GM10266 (cell line): ENCODE data around the gene TRRAP.
"Not testable (repeated sequence)": the region's sequence is repeated elsewhere in the genome, so short reads cannot be mapped to it uniquely, and the experiment has no call there.

Experiments
- DNase-seq: peaks from one replicate; pipeline ENCODE4 v3.0.0; 2012; ENCODE audit errors: extremely low spot score
- TF ChIP-seq, protein P1 (sequence below): IDR thresholded peaks from 2 replicates; pipeline ENCODE4 v1.5.1; 2012; ENCODE audit warnings: mild to moderate bottlenecking, low read depth; ENCODE audit not compliant: control insufficient read depth, insufficient read depth; ENCODE audit errors: missing control alignments

The TRRAP gene

DNA sequence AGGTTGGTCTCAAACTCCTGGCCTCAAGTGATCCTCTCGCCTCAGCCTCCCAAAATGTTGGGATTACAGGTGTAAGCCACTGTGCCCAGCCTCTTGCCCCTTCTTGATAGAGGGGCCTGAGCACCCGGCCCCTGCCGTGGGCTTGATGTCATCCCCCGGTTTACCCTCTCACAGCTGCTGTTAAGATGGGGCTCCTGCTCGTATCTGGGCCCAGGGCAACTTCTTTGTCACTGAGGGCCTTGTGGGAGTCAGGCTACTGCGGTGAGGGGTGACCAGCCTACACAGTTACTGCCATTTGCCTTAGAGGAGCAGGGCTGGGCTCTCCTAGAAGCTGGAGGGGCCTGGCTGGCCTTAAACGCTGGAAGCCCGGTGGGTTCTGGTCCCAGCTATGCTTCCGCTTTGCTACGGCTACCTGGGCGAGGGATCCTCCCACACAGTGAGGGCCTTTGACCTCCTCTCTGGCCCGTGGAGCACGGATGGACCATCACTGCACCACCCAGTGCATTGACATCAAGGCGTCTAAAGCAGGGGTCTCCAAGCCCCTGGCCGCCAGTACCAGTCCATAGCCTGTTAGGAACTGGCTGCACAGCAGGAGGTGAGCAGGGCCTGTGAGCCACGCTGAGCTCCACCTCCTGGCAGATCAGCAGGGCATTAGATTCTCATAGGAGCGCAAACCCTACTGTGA lies 7.4 kb upstream of the TRRAP start:
- no peak for DNase-seq
- TF ChIP-seq, protein P1, sequence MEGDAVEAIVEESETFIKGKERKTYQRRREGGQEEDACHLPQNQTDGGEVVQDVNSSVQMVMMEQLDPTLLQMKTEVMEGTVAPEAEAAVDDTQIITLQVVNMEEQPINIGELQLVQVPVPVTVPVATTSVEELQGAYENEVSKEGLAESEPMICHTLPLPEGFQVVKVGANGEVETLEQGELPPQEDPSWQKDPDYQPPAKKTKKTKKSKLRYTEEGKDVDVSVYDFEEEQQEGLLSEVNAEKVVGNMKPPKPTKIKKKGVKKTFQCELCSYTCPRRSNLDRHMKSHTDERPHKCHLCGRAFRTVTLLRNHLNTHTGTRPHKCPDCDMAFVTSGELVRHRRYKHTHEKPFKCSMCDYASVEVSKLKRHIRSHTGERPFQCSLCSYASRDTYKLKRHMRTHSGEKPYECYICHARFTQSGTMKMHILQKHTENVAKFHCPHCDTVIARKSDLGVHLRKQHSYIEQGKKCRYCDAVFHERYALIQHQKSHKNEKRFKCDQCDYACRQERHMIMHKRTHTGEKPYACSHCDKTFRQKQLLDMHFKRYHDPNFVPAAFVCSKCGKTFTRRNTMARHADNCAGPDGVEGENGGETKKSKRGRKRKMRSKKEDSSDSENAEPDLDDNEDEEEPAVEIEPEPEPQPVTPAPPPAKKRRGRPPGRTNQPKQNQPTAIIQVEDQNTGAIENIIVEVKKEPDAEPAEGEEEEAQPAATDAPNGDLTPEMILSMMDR, result no peak

DNA sequence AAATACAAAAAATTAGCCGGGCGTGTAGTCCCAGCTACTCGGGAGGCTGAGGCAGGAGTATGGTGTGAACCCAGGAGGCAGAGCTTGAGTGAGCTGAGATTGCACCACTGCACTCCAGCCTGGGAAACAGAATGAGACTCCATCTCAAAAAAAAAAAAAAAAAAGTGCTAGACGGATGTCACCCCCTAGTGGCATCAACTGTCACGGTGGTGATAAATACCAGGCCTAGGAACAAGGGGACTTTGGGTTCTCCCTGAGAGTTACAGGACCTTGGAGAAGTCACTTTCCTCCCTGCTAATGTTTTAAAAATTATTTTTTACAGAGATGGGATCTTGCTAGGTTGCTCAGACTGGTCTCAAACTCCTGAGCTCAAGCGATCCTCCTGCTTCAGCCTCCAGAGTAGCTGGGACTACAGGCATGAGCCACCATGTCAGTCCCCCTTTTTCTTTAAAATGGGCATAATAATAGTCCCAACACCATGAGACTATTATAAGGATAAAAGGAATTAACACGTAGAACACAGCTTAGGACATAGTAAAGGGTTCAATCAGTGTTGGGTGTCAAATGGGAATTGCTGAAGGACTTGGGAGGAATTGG lies 5.9 kb upstream of the TRRAP start:
- DNase-seq, result peak; percentile 55
- TF ChIP-seq, protein P1, result peak; percentile 40

DNA sequence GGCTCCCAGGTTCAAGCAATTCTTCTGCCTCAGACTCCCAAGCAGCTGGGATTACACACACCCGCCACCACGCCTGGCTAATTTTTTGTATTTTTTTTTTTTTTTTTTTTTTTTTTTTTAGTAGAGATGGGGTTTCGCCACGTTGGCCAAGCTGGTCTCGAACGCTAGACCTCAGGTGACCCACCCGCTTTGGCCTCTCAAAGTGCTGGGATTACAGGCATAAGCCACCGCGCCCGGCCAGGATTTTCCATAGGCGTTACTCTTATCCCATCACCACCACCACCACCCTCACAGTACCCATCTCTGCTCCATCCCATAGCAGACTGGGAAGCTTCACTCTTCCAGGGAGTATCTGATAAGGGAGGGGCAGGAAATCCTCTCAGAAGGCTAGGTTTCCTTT lies 4.7 kb upstream of the TRRAP start:
- not testable (repeated sequence) for DNase-seq

DNA sequence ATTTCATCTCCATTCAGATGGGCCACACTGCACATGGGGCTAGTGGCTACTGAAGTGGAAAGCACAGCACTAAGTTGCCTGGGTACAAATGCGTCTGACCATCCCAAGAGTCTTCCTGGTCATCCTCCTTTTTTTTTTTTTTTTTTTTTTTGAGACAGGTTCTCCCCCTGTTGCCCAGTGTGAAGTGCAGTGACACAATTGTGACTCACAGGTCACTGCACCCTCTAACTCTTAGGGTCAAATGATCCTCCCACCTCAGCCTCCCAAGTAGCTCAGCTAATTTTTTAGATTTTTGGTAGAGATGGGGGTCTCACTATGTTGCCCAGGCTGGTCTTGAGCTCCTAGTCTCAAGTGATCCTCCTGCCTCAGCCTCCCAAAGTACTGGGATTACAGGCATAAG lies 3.4 kb upstream of the TRRAP start:
- TF ChIP-seq, protein P1, result no peak
- DNase-seq, result no peak

DNA sequence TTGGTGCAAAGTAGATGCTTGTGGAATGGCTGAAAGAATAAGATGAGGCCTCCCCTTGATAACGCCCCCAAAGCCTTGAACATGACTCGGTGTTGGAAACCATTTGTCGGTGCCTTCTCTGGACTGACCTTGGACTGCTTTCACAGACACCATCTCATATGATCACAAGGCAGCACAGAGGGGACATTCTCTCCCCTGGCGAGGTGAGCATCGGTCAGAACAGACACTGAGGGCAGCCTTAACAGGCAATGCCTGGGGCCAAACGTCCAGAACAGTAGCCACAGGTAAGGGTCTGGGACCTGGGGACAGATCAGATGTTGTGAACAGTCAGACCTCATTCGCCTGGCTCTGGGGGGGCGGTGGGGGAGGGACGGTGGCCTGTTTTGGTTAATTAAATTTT lies 2.8 kb upstream of the TRRAP start:
- TF ChIP-seq, protein P1, result no peak

DNA sequence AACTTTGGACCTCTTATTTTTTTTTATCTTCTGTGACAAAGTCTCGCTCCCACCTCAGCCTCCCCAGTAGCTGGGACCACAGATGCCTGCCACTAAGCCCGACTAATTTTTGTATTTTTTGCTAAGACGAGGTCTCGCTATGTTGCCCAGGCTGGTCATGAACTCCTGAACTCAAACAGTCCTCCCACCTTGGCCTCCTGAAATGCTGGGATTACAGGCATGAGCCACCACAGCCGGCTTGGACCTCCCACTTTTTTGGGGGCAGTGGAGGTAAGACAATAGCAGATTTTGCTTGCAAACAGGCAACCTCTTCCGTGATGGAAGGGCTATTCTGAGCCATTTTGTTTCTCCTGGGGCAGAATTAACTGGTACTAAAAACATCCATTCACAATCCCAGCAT lies 1.2 kb upstream of the TRRAP start:
- no peak for DNase-seq
- TF ChIP-seq, protein P1, result no peak

More for the DNA sequence above, 2.8 kb upstream of the TRRAP start:
- DNase-seq, result no peak

DNA sequence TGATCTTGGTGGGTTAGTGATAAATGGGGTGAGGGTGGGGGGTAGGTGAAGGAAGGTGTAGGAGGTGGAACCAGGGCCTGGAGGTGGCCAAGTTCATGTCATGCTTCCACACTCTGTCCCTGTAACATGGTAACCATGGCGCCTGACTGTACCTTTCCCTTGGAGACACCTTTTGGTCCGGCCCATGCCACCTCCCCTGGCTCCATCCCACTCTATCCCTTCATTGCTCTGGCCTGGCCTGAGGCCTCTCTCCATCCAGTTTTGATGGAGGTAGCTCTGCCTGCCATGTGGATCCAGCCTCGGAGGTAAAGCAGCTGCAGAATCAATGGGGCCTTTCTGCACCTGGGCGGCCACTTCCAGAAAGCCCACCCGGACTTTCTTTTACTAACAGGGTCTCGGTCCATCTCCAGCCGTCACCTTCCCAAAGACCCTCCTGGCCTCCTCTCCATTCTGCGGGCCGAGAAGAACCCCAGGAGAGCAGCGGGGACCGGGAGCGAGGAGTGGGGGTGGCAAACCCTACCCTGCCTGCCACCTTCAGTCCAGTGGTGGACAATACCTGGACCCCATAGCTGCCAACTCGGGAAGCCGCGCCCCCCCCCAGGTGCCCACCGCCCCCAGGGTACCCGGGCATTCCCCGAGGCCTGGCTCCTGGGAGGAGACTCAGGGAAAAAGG lies 504 bp upstream of the TRRAP start:
- TF ChIP-seq, protein P1, result no peak
- no peak for DNase-seq
